K562 (cell line): Measurements from ENCODE around the gene SEMA6C. TPM values are rescaled to one million over a fixed set of nuclear protein-coding genes. Genes with fewer than 3 reads are reported as not detected.

Source experiments
- CREBBP ChIP-seq: IDR thresholded peaks from one replicate; pipeline ENCODE4 v1.6.1; 2012; ENCODE audit warnings: low read depth, mild to moderate bottlenecking, control low read depth, inconsistent platforms, low read length
- ELF1 ChIP-seq: fragments of 200-800 bp; sonication (Bioruptor generic); IDR thresholded peaks from 2 replicates; pipeline ENCODE4 v1.6.1; 2016; ENCODE audit warnings: missing genetic modification characterization, missing compliant biosample characterization
- ETS2 ChIP-seq: IDR thresholded peaks from 2 replicates; pipeline ENCODE4 v1.6.1; 2016; ENCODE audit warnings: borderline replicate concordance, missing genetic modification characterization, mild to moderate bottlenecking, moderate library complexity, missing compliant biosample characterization; ENCODE audit not compliant: poor library complexity, severe bottlenecking
- FOXJ3 ChIP-seq: sonication (generic); formaldehyde crosslinking; IDR thresholded peaks from 2 replicates; pipeline ENCODE4 v1.4.0; 2020; ENCODE audit warnings: mild to moderate bottlenecking, missing genetic modification reagents
- FOXM1 ChIP-seq, 2 experiments: fragments of 450-650 bp in 1 of 2; sonication (generic) in 1 of 2; formaldehyde crosslinking in 1 of 2; IDR thresholded peaks; 2 replicates each; pipeline versions ENCODE4 v1.6.1 to v1.9.0; 2017 to 2022; ENCODE audit warnings: low read depth in 2 of 2, mild to moderate bottlenecking in 2 of 2, missing genetic modification reagents in 1 of 2, moderate library complexity in 1 of 2
- GABPB1 ChIP-seq: sonication (generic); formaldehyde crosslinking; IDR thresholded peaks from 2 replicates; pipeline ENCODE4 v1.8.0; 2022; ENCODE audit warnings: mild to moderate bottlenecking, missing genetic modification reagents
- HMG20A ChIP-seq: fragments of 450-650 bp; formaldehyde crosslinking; conservative IDR thresholded peaks from 2 replicates; pipeline ENCODE4 v1.4.0; 2020; ENCODE audit warnings: mild to moderate bottlenecking, mixed read lengths
- HMG20B ChIP-seq: fragments of 250-450 bp; sonication (Bioruptor Pico); IDR thresholded peaks from 2 replicates; pipeline ENCODE4 v1.5.0; 2021; ENCODE audit warnings: mild to moderate bottlenecking
- HMGN3 ChIP-seq: IDR thresholded peaks from 2 replicates; pipeline ENCODE4 v1.6.1; 2011; ENCODE audit warnings: borderline replicate concordance, low read depth, mild to moderate bottlenecking, mixed read lengths, low read length; ENCODE audit not compliant: insufficient read length; ENCODE audit errors: extremely low read depth
- KDM1A ChIP-seq, 2 experiments: fragments of 450-650 bp; IDR thresholded peaks; 2 replicates each; pipeline ENCODE4 v1.6.1; 2016; ENCODE audit warnings: mild to moderate bottlenecking in 2 of 2
- MED1 ChIP-seq: sonication (generic); formaldehyde crosslinking; IDR thresholded peaks from 2 replicates; pipeline ENCODE4 v1.8.1; 2023; ENCODE audit warnings: missing genetic modification reagents, borderline replicate concordance
- NEUROD1 ChIP-seq: fragments of 150-350 bp; IDR thresholded peaks from 2 replicates; pipeline ENCODE4 v1.6.1; 2014; ENCODE audit warnings: borderline replicate concordance, low read length, low read depth; ENCODE audit not compliant: partially characterized antibody
- NR4A1 ChIP-seq, 2 experiments: fragments of 250-450 bp in 1 of 2; fragments of 450-650 bp in 1 of 2; sonication (Bioruptor Pico) in 1 of 2; IDR thresholded peaks; 2 replicates each; pipeline versions ENCODE4 v1.4.0 to v1.6.1; 2016 to 2020; ENCODE audit warnings: mild to moderate bottlenecking in 2 of 2, missing compliant biosample characterization in 1 of 2, missing genetic modification characterization in 1 of 2, moderate library complexity in 1 of 2
- PTTG1 ChIP-seq: fragments of 450-650 bp; IDR thresholded peaks from 2 replicates; pipeline ENCODE4 v1.6.1; 2016; ENCODE audit warnings: low read depth, mild to moderate bottlenecking, missing genetic modification characterization, missing compliant biosample characterization
- RFX7 ChIP-seq: fragments of 250-450 bp; sonication (Bioruptor Pico); IDR thresholded peaks from 2 replicates; pipeline ENCODE4 v1.5.1; 2021; ENCODE audit warnings: mild to moderate bottlenecking
- RUNX1 ChIP-seq: sonication (generic); IDR thresholded peaks from 2 replicates; pipeline ENCODE4 v1.6.1; 2016; ENCODE audit warnings: antibody characterized with exemption, low read depth
- SMAD4 ChIP-seq: fragments of 250-450 bp; sonication (Bioruptor Pico); conservative IDR thresholded peaks from 2 replicates; pipeline ENCODE4 v1.8.0; 2021; ENCODE audit warnings: inconsistent platforms, mild to moderate bottlenecking, moderate library complexity
- SMARCA4 ChIP-seq: fragments of 450-650 bp; IDR thresholded peaks from 2 replicates; pipeline ENCODE4 v1.6.1; 2016
- SMARCB1 ChIP-seq: IDR thresholded peaks from 2 replicates; pipeline ENCODE4 v1.6.1; 2011; ENCODE audit warnings: improper control_type of control experiment, low read depth; ENCODE audit not compliant: insufficient read length
- TRIM28 ChIP-seq: fragments of 450-650 bp; IDR thresholded peaks from 2 replicates; pipeline ENCODE4 v1.6.1; 2017
- ZNF12 ChIP-seq: sonication (generic); formaldehyde crosslinking; IDR thresholded peaks from 2 replicates; pipeline ENCODE4 v1.4.0; 2020; ENCODE audit warnings: mild to moderate bottlenecking, missing genetic modification reagents
- ZNF445 ChIP-seq: fragments of 250-450 bp; sonication (Bioruptor Pico); IDR thresholded peaks from 2 replicates; pipeline ENCODE4 v1.4.0; 2020; ENCODE audit warnings: low read depth, mild to moderate bottlenecking, moderate library complexity
- polyA plus RNA-seq, 8 experiments: library from polyadenylated mRNA; depleted of rRNA in 4 of 8; stranded (reverse) in 5 of 8; unstranded in 3 of 8; fragments of >200 nt; fragmentation: Nextera tagmentation in 2 of 8; fragmentation: Illumina TruSeq in 1 of 8; extraction: Ambion mirVana in 2 of 8; extraction: Trizol in 1 of 8; gene quantifications; 2 replicates each; pipeline versions ENCODE4 v1.2.1 to v1.2.3, GENCODE V29; 2011 to 2014; ENCODE audit warnings: inconsistent platforms in 1 of 8, missing spikeins in 1 of 8
- total RNA-seq, 7 experiments: library from RNA; depleted of rRNA in 6 of 7; stranded (reverse); fragments of >200 nt in 6 of 7; fragmentation: Illumina TruSeq in 2 of 7; extraction: Trizol in 2 of 7; gene quantifications; 2 replicates each; pipeline versions ENCODE4 v1.2.1 to v1.2.3, GENCODE V29; 2011 to 2021; ENCODE audit warnings: low replicate concordance in 1 of 7
- TF ChIP-seq, protein P1 (sequence below): fragments of 250-450 bp; sonication (Bioruptor Pico); IDR thresholded peaks from 2 replicates; pipeline ENCODE4 v1.6.1; 2021; ENCODE audit warnings: mild to moderate bottlenecking
- TF ChIP-seq, protein P2 (sequence below): fragments of 450-650 bp; IDR thresholded peaks from 2 replicates; pipeline ENCODE4 v1.6.1; 2017; ENCODE audit warnings: mild to moderate bottlenecking, moderate library complexity
- TF ChIP-seq, protein P3 (sequence below), 2 experiments: IDR thresholded peaks in 1 of 2; conservative IDR thresholded peaks in 1 of 2; 2 replicates each; pipeline ENCODE4 v1.6.1; 2016; ENCODE audit warnings: low read depth in 2 of 2, mild to moderate bottlenecking in 1 of 2, missing compliant biosample characterization in 1 of 2, missing genetic modification characterization in 1 of 2, moderate library complexity in 1 of 2

Gene SEMA6C
- total and polyA plus RNA-seq, 9 of the 15 experiments (the other 6 are each of a cell fraction or from before 2014, with no cell fraction given) = 0.03 to 4.6 (median 0.95) TPM

DNA sequence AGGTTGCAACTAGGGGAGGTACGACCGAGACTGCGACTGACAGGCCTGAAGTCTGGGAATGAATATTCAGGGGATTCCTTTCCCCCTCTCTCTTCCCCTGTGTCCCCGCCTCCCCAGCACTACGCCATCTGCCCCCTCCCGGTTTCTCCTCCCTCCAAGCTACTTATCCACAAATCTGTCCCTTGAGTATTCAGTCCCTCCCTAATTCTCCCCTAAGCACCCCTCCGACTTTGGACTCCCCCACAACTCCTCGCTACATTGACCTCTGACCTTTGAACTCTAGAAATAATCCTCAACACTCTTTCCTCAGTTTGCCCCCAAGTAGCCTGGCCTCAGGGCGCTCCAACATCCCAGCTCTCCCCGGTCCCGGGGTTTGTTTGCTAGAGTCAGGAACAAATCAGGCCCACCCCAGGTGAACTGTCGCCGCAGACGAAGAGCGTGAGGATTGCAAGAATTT is 18.9 kb upstream of the SEMA6C start (continued):
- TF ChIP-seq GABPB1 (CRISPR knock-in tag) = no peak
- no peak for TF ChIP-seq FOXJ3
- no peak for TF ChIP-seq HMG20A (CRISPR knock-in tag)
- TF ChIP-seq MED1 (CRISPR knock-in tag) = no peak
- peak; percentile 47; the same call in 1 of the 2 replicates for TF ChIP-seq TRIM28
- TF ChIP-seq, protein P1, sequence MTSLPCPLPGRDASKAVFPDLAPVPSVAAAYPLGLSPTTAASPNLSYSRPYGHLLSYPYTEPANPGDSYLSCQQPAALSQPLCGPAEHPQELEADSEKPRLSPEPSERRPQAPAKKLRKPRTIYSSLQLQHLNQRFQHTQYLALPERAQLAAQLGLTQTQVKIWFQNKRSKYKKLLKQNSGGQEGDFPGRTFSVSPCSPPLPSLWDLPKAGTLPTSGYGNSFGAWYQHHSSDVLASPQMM (CRISPR knock-in tag) = no peak
- no peak for TF ChIP-seq SMARCB1
- no peak for TF ChIP-seq NEUROD1
- TF ChIP-seq FOXM1 (IDR thresholded peaks at IDR 0.05; ENCODE audit: low read depth) = no peak; the same call in 1 of the 2 replicates
- no peak for TF ChIP-seq FOXM1 (CRISPR knock-in tag; IDR thresholded peaks at IDR 0.05; ENCODE audit: low read depth)
- TF ChIP-seq ZNF445 (CRISPR knock-in tag) = no peak
- no peak for TF ChIP-seq HMGN3
- 0 out of 2 replicates have a peak, but pooled peaks have one; percentile 15 for TF ChIP-seq SMARCA4
- TF ChIP-seq PTTG1 = 0 out of 2 replicates have a peak, but pooled peaks have one; percentile 9
- no peak for TF ChIP-seq HMG20B (CRISPR knock-in tag)
- no peak for TF ChIP-seq ELF1
- TF ChIP-seq SMAD4 (CRISPR knock-in tag) = no peak
- TF ChIP-seq, protein P2, sequence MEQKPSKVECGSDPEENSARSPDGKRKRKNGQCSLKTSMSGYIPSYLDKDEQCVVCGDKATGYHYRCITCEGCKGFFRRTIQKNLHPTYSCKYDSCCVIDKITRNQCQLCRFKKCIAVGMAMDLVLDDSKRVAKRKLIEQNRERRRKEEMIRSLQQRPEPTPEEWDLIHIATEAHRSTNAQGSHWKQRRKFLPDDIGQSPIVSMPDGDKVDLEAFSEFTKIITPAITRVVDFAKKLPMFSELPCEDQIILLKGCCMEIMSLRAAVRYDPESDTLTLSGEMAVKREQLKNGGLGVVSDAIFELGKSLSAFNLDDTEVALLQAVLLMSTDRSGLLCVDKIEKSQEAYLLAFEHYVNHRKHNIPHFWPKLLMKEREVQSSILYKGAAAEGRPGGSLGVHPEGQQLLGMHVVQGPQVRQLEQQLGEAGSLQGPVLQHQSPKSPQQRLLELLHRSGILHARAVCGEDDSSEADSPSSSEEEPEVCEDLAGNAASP = no peak
- TF ChIP-seq, protein P3, sequence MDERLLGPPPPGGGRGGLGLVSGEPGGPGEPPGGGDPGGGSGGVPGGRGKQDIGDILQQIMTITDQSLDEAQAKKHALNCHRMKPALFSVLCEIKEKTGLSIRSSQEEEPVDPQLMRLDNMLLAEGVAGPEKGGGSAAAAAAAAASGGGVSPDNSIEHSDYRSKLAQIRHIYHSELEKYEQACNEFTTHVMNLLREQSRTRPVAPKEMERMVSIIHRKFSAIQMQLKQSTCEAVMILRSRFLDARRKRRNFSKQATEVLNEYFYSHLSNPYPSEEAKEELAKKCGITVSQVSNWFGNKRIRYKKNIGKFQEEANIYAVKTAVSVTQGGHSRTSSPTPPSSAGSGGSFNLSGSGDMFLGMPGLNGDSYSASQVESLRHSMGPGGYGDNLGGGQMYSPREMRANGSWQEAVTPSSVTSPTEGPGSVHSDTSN (CRISPR knock-in tag; IDR thresholded peaks at IDR 0.05; ENCODE audit: low read depth) = no peak
- TF ChIP-seq, protein P3 (tag; conservative IDR thresholded peaks at IDR 0.05; ENCODE audit: low read depth) = no peak
- no peak for TF ChIP-seq RUNX1
- TF ChIP-seq RFX7 (CRISPR knock-in tag) = no peak
- TF ChIP-seq NR4A1 (CRISPR knock-in tag; IDR thresholded peaks at IDR 0.05) = no peak
- no peak for TF ChIP-seq NR4A1 (tag; IDR thresholded peaks at IDR 0.05)
- no peak for TF ChIP-seq ETS2 (tag)
- no peak for TF ChIP-seq ZNF12
- no peak for TF ChIP-seq CREBBP
- TF ChIP-seq KDM1A (IDR thresholded peaks at IDR 0.05) = peak; percentile 45 to 57; a peak in 3 of 4 replicates
